H9 (cell line): ENCODE results near the gene THAP4. TPM values are rescaled to one million over a fixed set of nuclear protein-coding genes. Genes with fewer than 3 reads are reported as not detected.
A peak's percentile ranks its signal among the peaks of the same experiment; 100 is the strongest.

ENCODE experiments used
- DNase-seq: peaks from one replicate; pipeline ENCODE4 v3.0.0-alpha.2; 2017
- H2AFZ ChIP-seq: one replicate; pipeline ENCODE4 v1.6.1; 2013; ENCODE audit warnings: mild to moderate bottlenecking, low read length, control low read depth, moderate library complexity
- H2AK5ac ChIP-seq: 2 replicates; pipeline ENCODE4 v1.6.1; 2013; ENCODE audit warnings: low read length, control low read depth, mixed read lengths; ENCODE audit not compliant: insufficient read length
- H2BK120ac ChIP-seq: one replicate; pipeline ENCODE4 v1.6.1; 2013; ENCODE audit warnings: low read depth, mild to moderate bottlenecking, low read length, control low read depth, inconsistent platforms; ENCODE audit not compliant: poor library complexity, severe bottlenecking
- H2BK12ac ChIP-seq: 2 replicates; pipeline ENCODE4 v1.6.1; 2013; ENCODE audit warnings: low read length, control low read depth, mixed read lengths, low read depth; ENCODE audit not compliant: insufficient read length
- H2BK15ac ChIP-seq: 2 replicates; pipeline ENCODE4 v1.6.1; 2013; ENCODE audit warnings: low read depth, low read length, control low read depth
- H2BK20ac ChIP-seq: one replicate; pipeline ENCODE4 v1.6.1; 2013; ENCODE audit warnings: low read depth, mild to moderate bottlenecking, low read length, control low read depth, inconsistent platforms; ENCODE audit not compliant: poor library complexity, severe bottlenecking
- H2BK5ac ChIP-seq: 2 replicates; pipeline ENCODE4 v1.6.1; 2013; ENCODE audit warnings: low read length, control low read depth, mixed read lengths; ENCODE audit not compliant: insufficient read length
- H3K14ac ChIP-seq: 2 replicates; pipeline ENCODE4 v1.6.1; 2013; ENCODE audit warnings: low read length, control low read depth; ENCODE audit not compliant: insufficient read depth
- H3K18ac ChIP-seq: 2 replicates; pipeline ENCODE4 v1.6.1; 2013; ENCODE audit warnings: low read depth, mild to moderate bottlenecking, mixed read lengths, low read length, control low read depth; ENCODE audit not compliant: insufficient read length
- H3K23ac ChIP-seq: 2 replicates; pipeline ENCODE4 v1.6.1; 2013; ENCODE audit warnings: low read length, control low read depth, mixed read lengths, low read depth; ENCODE audit not compliant: insufficient read length
- H3K23me2 ChIP-seq: 2 replicates; pipeline ENCODE4 v1.6.1; 2013; ENCODE audit warnings: low read depth, mild to moderate bottlenecking, mixed read lengths, low read length, control low read depth; ENCODE audit not compliant: insufficient read length, poor library complexity, severe bottlenecking
- H3K27ac ChIP-seq: 2 replicates; pipeline ENCODE4 v1.5.1; 2013; ENCODE audit warnings: low read length, control low read depth, mixed read lengths, low read depth; ENCODE audit not compliant: insufficient read length
- H3K27me3 ChIP-seq: 2 replicates; pipeline ENCODE4 v1.6.1; 2013; ENCODE audit warnings: low read length, control low read depth, inconsistent platforms; ENCODE audit not compliant: insufficient read depth
- H3K4ac ChIP-seq: 2 replicates; pipeline ENCODE4 v1.6.1; 2013; ENCODE audit warnings: low read depth, mild to moderate bottlenecking, control low read depth, inconsistent platforms, low read length, moderate library complexity
- H3K4me1 ChIP-seq: 2 replicates; pipeline ENCODE4 v1.6.1; 2013; ENCODE audit warnings: low read length, control low read depth, inconsistent platforms; ENCODE audit not compliant: insufficient read depth
- H3K4me2 ChIP-seq: 2 replicates; pipeline ENCODE4 v1.6.1; 2013; ENCODE audit warnings: low read length, control low read depth, mixed read lengths; ENCODE audit not compliant: insufficient read length, insufficient read depth
- H3K56ac ChIP-seq: 2 replicates; pipeline ENCODE4 v1.6.1; 2013; ENCODE audit warnings: low read depth, mild to moderate bottlenecking, mixed read lengths, low read length, control low read depth; ENCODE audit not compliant: insufficient read length
- H3K79me1 ChIP-seq: 2 replicates; pipeline ENCODE4 v1.6.1; 2013; ENCODE audit warnings: low read depth, mild to moderate bottlenecking, moderate library complexity, low read length, control low read depth, inconsistent platforms; ENCODE audit not compliant: insufficient read depth, poor library complexity, severe bottlenecking
- H3K79me2 ChIP-seq: 2 replicates; pipeline ENCODE4 v1.6.1; 2013; ENCODE audit warnings: low read length, control low read depth, inconsistent platforms; ENCODE audit not compliant: insufficient read depth
- H3K9ac ChIP-seq: 2 replicates; pipeline ENCODE4 v1.6.1; 2013; ENCODE audit warnings: low read length, control low read depth, mixed read lengths; ENCODE audit not compliant: insufficient read length; ENCODE audit errors: extremely low read depth
- H3K9me3 ChIP-seq: one replicate; pipeline ENCODE4 v1.6.1; 2013; ENCODE audit warnings: low read depth, low read length, inconsistent platforms; ENCODE audit not compliant: control insufficient read depth
- H3T11ph ChIP-seq: one replicate; pipeline ENCODE4 v1.6.1; 2013; ENCODE audit warnings: mild to moderate bottlenecking, low read length, control low read depth, inconsistent platforms
- H4K20me1 ChIP-seq: one replicate; pipeline ENCODE4 v1.6.1; 2013; ENCODE audit not compliant: control insufficient read depth, insufficient read length, insufficient read depth
- H4K5ac ChIP-seq: 2 replicates; pipeline ENCODE4 v1.6.1; 2013; ENCODE audit warnings: low read depth, mild to moderate bottlenecking, mixed read lengths, low read length, control low read depth; ENCODE audit not compliant: insufficient read length
- H4K8ac ChIP-seq: replicated peaks from 2 replicates; pipeline ENCODE4 v1.6.1; 2013; ENCODE audit warnings: low read length, control low read depth, mixed read lengths, low read depth; ENCODE audit not compliant: insufficient read length
- H4K91ac ChIP-seq: 2 replicates; pipeline ENCODE4 v1.6.1; 2013; ENCODE audit warnings: low read depth, mild to moderate bottlenecking, moderate library complexity, mixed read lengths, low read length, control low read depth; ENCODE audit not compliant: insufficient read length
- H3K27ac Mint-ChIP-seq, 3 experiments: 2 replicates in 2 of 3; 3 replicates in 1 of 3; pipeline ENCODE4 v1.8.0; 2020 to 2021; ENCODE audit warnings: mixed read lengths in 3 of 3, mild to moderate bottlenecking in 1 of 3, moderate library complexity in 1 of 3
- H3K27me3 Mint-ChIP-seq: 2 replicates; pipeline ENCODE4 v1.8.0; 2021; ENCODE audit warnings: low read depth, mild to moderate bottlenecking, moderate library complexity, mixed read lengths
- H3K36me3 Mint-ChIP-seq, 3 experiments: 2 replicates in 2 of 3; 3 replicates in 1 of 3; pipeline ENCODE4 v1.8.0; 2020 to 2021; ENCODE audit warnings: low read depth in 3 of 3, mixed read lengths in 3 of 3; ENCODE audit not compliant: insufficient read depth in 1 of 3
- H3K4me1 Mint-ChIP-seq, 2 experiments: 2 replicates each; pipeline ENCODE4 v1.8.0; 2020; ENCODE audit warnings: mixed read lengths in 2 of 2
- H3K4me3 Mint-ChIP-seq, 2 experiments: 2 replicates in 1 of 2; 3 replicates in 1 of 2; pipeline ENCODE4 v1.8.0; 2020 to 2021; ENCODE audit warnings: mild to moderate bottlenecking in 2 of 2, mixed read lengths in 2 of 2, moderate library complexity in 1 of 2
- H3K9me3 Mint-ChIP-seq, 2 experiments: 2 replicates in 1 of 2; 3 replicates in 1 of 2; pipeline ENCODE4 v1.8.0; 2020; ENCODE audit warnings: mild to moderate bottlenecking in 2 of 2, mixed read lengths in 2 of 2, moderate library complexity in 1 of 2
- CTCF ChIP-seq: fragments of 200-600 bp; sonication (generic); conservative IDR thresholded peaks from 3 replicates; pipeline ENCODE4 v1.8.0; 2021; ENCODE audit warnings: antibody characterized with exemption, mild to moderate bottlenecking
- WGBS: extraction: QIAGEN DNeasy Blood & Tissue Kit; methylation state at CpG from one replicate; pipeline ENCODE4 v1.1.7; 2013; ENCODE audit warnings: missing lambda C conversion rate, low lambda C conversion rate, mixed read lengths; ENCODE audit not compliant: insufficient read length; ENCODE audit errors: extremely low coverage; 5-methylcytosine and 5-hydroxymethylcytosine counted together
- total RNA-seq: library from RNA; stranded (reverse); gene quantifications from 2 replicates; pipeline ENCODE4 v1.2.1, GENCODE V29; 2021

Gene THAP4
- total RNA-seq, 1 experiment from 2014 or later = 70.6 TPM

GRCh38 chr2:241652142-241652541 lies 15.2 kb upstream of the THAP4 start:
- no peak for DNase-seq
- no peak overlapping the region for H3K18ac ChIP-seq
- no peak overlapping the region for H2BK5ac ChIP-seq
- H3K79me2 ChIP-seq = peaks cover 10% of the 10 kb centered on the region; the same call in 1 of the 2 replicates
- no peak overlapping the region for H3K4me2 ChIP-seq
- H3K9ac ChIP-seq = no peak overlapping the region
- no peak overlapping the region for H3K14ac ChIP-seq
- no CpG with 5 or more reads among the region's 9 CpGs for WGBS
- H3K23me2 ChIP-seq = no peaks in the 10 kb centered on the region
- no peaks in the 10 kb centered on the region for H4K20me1 ChIP-seq
- Mint-ChIP-seq H3K27ac (peak overlapping the region in 1 of 3 experiments; percentile 44; a peak in 1 of 7 replicates), H3K4me1 (peaks cover 17 to 26% of the 10 kb centered on the region in 2 experiments), H3K27me3 (no peaks in the 10 kb centered on the region), H3K4me3 (no peak overlapping the region), H3K36me3 (peaks cover 30 to 56% (median 51%) of the 10 kb centered on the region in 3 experiments), H3K9me3 (no peaks in the 10 kb centered on the region)
- H4K91ac ChIP-seq = no peak overlapping the region
- H3K27me3 ChIP-seq = no peaks in the 10 kb centered on the region
- no peak overlapping the region for H2BK12ac ChIP-seq
- no peak for TF ChIP-seq CTCF
- peaks cover 8% of the 10 kb centered on the region for H3K79me1 ChIP-seq
- H3K9me3 ChIP-seq = no peaks in the 10 kb centered on the region
- H2BK15ac ChIP-seq = no peak overlapping the region
- H2AK5ac ChIP-seq = no peak overlapping the region
- H3K23ac ChIP-seq = no peak overlapping the region
- H3K27ac ChIP-seq = no peak overlapping the region
- H4K8ac ChIP-seq = no peak overlapping the region
- H2BK20ac ChIP-seq = no peak overlapping the region
- H3K4ac ChIP-seq = no peak overlapping the region
- H3K4me1 ChIP-seq = peaks cover 4% of the 10 kb centered on the region; the same call in 1 of the 2 replicates
- no peak overlapping the region for H2AFZ ChIP-seq
- no peak overlapping the region for H4K5ac ChIP-seq
- H3T11ph ChIP-seq = no peak overlapping the region
- H3K56ac ChIP-seq = no peak overlapping the region
- H2BK120ac ChIP-seq = no peak overlapping the region
